HepG2 (cell line): ENCODE results near the gene GPR25. TPM values are rescaled to one million over a fixed set of nuclear protein-coding genes. Genes with fewer than 3 reads are reported as not detected.

Experiments used
- ATAC-seq: fragments of 200-7000 bp; cut with Tn5 transposase; 3 replicates; pipeline ENCODE4 v1.9.1; 2020; ENCODE audit warnings: mild to moderate bottlenecking, moderate library complexity
- BruUV-seq: library from RNA; stranded (reverse); fragments of 400-500 nt; replicated peaks from 2 replicates; lab custom pipeline; 2021; lab: Mats Ljungman, UMichigan
- CTCF ChIA-PET: fragments of 300-600 bp; formaldehyde crosslinking; extraction: SDS; loops from one replicate; lab custom pipeline; 2021; ENCODE audit warnings: low total read pairs, inconsistent platforms, low intra/inter-chr PET ratio; lab: Yijun Ruan, JAX
- POLR2A ChIA-PET: fragments of 350-600 bp; sonication (Branson Sonifier 250); formaldehyde crosslinking; loops from one replicate; lab custom pipeline; 2020; ENCODE audit warnings: antibody characterized with exemption, inconsistent platforms; lab: Yijun Ruan, JAX
- DNase-seq: peaks from one replicate; pipeline ENCODE4 v3.0.0-alpha.2; 2015; ENCODE audit warnings: low spot score
- FAIRE-seq: peaks from 3 replicates; lab custom pipeline; 2011; peaks lifted over from hg19 to GRCh38; lab: Jason Lieb, UNC
- H2AFZ ChIP-seq: one replicate; pipeline ENCODE4 v1.6.1; 2011; ENCODE audit warnings: low read length, inconsistent platforms
- H3K27ac ChIP-seq: fragments of 300-600 bp; 3 replicates; pipeline ENCODE4 v1.8.0; 2011; ENCODE audit warnings: mixed run types, mild to moderate bottlenecking, mixed read lengths, low read length, inconsistent platforms; ENCODE audit not compliant: insufficient read depth; ENCODE audit errors: extremely low read length
- H3K27me3 ChIP-seq, 2 experiments: fragments of 200-600 bp in 1 of 2; 2 replicates in 1 of 2; 3 replicates in 1 of 2; pipeline versions ENCODE4 v1.6.0 to v1.8.0; 2011; ENCODE audit warnings: low read length in 2 of 2, mild to moderate bottlenecking in 2 of 2, moderate library complexity in 2 of 2, inconsistent platforms in 1 of 2; ENCODE audit not compliant: insufficient read depth in 2 of 2, control insufficient read depth in 1 of 2
- H3K36me3 ChIP-seq, 2 experiments: fragments of 200-600 bp in 1 of 2; replicated peaks in 1 of 2; 2 replicates in 1 of 2; 3 replicates in 1 of 2; pipeline versions ENCODE4 v1.5.1 to v1.8.0; 2011; ENCODE audit warnings: low read length in 2 of 2, inconsistent platforms in 1 of 2; ENCODE audit not compliant: insufficient read depth in 2 of 2, control insufficient read depth in 1 of 2
- H3K4me1 ChIP-seq: 2 replicates; pipeline ENCODE4 v1.5.1; 2012; ENCODE audit warnings: low read length, inconsistent platforms; ENCODE audit not compliant: insufficient read depth
- H3K4me2 ChIP-seq: 2 replicates; pipeline ENCODE4 v1.6.0; 2011; ENCODE audit warnings: low read depth, low read length, inconsistent platforms
- H3K4me3 ChIP-seq, 3 experiments: fragments of 200-600 bp in 1 of 3; sonication (generic), shearing (Covaris generic) in 1 of 3; replicated peaks in 1 of 3; 2 replicates each; pipeline ENCODE4 v1.5.1; 2011 to 2016; ENCODE audit warnings: low read length in 3 of 3, inconsistent platforms in 2 of 3, low read depth in 2 of 3, mild to moderate bottlenecking in 2 of 3, control low read depth in 1 of 3, mixed read lengths in 1 of 3; ENCODE audit not compliant: insufficient read depth in 1 of 3
- H3K79me2 ChIP-seq: one replicate; pipeline ENCODE4 v1.6.1; 2011; ENCODE audit warnings: low read length, inconsistent platforms; ENCODE audit not compliant: insufficient read depth
- H3K9ac ChIP-seq: 2 replicates; pipeline ENCODE4 v1.6.0; 2011; ENCODE audit warnings: mild to moderate bottlenecking, low read depth, low read length, inconsistent platforms; ENCODE audit not compliant: insufficient read depth
- H3K9me3 ChIP-seq: 2 replicates; pipeline ENCODE4 v1.5.1; 2012; ENCODE audit warnings: mild to moderate bottlenecking, low read length
- H4K20me1 ChIP-seq: 2 replicates; pipeline ENCODE4 v1.6.0; 2011; ENCODE audit warnings: inconsistent platforms, mild to moderate bottlenecking, low read length, moderate library complexity; ENCODE audit not compliant: insufficient read depth
- AGO1 ChIP-seq: fragments of 200-400 bp; formaldehyde crosslinking; IDR thresholded peaks from 2 replicates; pipeline ENCODE4 v1.6.1; 2017; ENCODE audit warnings: mild to moderate bottlenecking, low read depth, low read length, moderate library complexity; ENCODE audit not compliant: poor library complexity, severe bottlenecking
- THAP11 ChIP-seq: IDR thresholded peaks from 2 replicates; pipeline ENCODE4 v1.6.1; 2016; ENCODE audit warnings: missing biosample characterization, missing genetic modification reagents
- WGBS: methylation state at CpG from one replicate; pipeline ENCODE4 v1.1.6; 2017; ENCODE audit warnings: low lambda C conversion rate; 5-methylcytosine and 5-hydroxymethylcytosine counted together
- in situ Hi-C: cut with HindIII; loops from 2 replicates; pipeline ENCODE4 v1.10.0; 2017; ENCODE audit warnings: low pct_unique_long_range_greater_than_20kb; ENCODE audit not compliant: extremely low pct_ligation_motif_present
- intact Hi-C: fragments of 100-400 bp; cut with micrococcal nuclease; formaldehyde crosslinking; loops from one replicate; pipeline ENCODE4 v1.10.0; 2022; ENCODE audit not compliant: unreplicated experiment
- polyA plus RNA-seq, 8 experiments: library from polyadenylated mRNA; depleted of rRNA in 3 of 8; stranded (reverse) in 7 of 8; unstranded in 1 of 8; fragments of >200 nt; fragmentation: Illumina TruSeq in 4 of 8; extraction: Trizol in 4 of 8; gene quantifications; 2 replicates each; pipeline versions ENCODE4 v1.2.1 to v1.2.3, GENCODE V29; 2011 to 2016; ENCODE audit warnings: low read depth in 4 of 8, missing spikeins in 1 of 8, mixed read lengths in 1 of 8; ENCODE audit not compliant: insufficient read depth in 1 of 8
- total RNA-seq, 5 experiments: library from RNA; depleted of rRNA; stranded (reverse); fragments of >200 nt; fragmentation: Illumina TruSeq; extraction: Trizol; gene quantifications; 2 replicates each; pipeline ENCODE4 v1.2.3, GENCODE V29; 2016; ENCODE audit warnings: low read depth in 1 of 5
- TF ChIP-seq, protein P1 (sequence below), 2 experiments: fragments of 450-650 bp in 1 of 2; sonication (generic) in 1 of 2; formaldehyde crosslinking in 1 of 2; IDR thresholded peaks; 2 replicates each; pipeline versions ENCODE4 v1.6.1 to v1.8.0; 2016 to 2022; ENCODE audit warnings: antibody characterized with exemption in 1 of 2, mild to moderate bottlenecking in 1 of 2, missing genetic modification reagents in 1 of 2
- TF ChIP-seq, protein P2 (sequence below): sonication (generic); formaldehyde crosslinking; IDR thresholded peaks from 2 replicates; pipeline ENCODE4 v1.5.1; 2020; ENCODE audit warnings: mild to moderate bottlenecking, missing genetic modification reagents, moderate library complexity

The GPR25 gene
- total and polyA plus RNA-seq, 2 of the 13 experiments (the other 11 are each of a cell fraction or from before 2014, with no cell fraction given): not detected

DNA sequence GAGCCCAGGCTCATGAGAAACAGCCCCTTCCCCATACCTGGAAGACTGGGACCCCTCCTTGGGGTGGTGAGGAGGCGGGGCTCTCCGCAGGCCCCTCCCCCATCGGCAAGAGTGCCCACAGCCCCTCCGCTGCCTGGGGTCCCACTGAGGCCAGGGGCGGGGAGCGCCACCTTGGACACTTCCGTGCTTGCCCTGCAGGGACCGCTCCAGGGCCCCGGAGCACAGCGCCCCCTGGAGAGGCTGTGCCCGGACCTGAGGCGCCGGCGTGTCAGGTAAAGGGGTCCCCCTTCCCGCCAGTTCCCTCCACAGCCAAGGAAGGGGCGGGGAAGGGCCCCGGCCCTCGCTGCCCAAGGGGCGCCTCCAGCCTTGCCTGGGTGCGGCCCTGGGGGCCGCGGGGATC, 43.4 kb downstream of the GPR25 start (continued):
- TF ChIP-seq, protein P1, sequence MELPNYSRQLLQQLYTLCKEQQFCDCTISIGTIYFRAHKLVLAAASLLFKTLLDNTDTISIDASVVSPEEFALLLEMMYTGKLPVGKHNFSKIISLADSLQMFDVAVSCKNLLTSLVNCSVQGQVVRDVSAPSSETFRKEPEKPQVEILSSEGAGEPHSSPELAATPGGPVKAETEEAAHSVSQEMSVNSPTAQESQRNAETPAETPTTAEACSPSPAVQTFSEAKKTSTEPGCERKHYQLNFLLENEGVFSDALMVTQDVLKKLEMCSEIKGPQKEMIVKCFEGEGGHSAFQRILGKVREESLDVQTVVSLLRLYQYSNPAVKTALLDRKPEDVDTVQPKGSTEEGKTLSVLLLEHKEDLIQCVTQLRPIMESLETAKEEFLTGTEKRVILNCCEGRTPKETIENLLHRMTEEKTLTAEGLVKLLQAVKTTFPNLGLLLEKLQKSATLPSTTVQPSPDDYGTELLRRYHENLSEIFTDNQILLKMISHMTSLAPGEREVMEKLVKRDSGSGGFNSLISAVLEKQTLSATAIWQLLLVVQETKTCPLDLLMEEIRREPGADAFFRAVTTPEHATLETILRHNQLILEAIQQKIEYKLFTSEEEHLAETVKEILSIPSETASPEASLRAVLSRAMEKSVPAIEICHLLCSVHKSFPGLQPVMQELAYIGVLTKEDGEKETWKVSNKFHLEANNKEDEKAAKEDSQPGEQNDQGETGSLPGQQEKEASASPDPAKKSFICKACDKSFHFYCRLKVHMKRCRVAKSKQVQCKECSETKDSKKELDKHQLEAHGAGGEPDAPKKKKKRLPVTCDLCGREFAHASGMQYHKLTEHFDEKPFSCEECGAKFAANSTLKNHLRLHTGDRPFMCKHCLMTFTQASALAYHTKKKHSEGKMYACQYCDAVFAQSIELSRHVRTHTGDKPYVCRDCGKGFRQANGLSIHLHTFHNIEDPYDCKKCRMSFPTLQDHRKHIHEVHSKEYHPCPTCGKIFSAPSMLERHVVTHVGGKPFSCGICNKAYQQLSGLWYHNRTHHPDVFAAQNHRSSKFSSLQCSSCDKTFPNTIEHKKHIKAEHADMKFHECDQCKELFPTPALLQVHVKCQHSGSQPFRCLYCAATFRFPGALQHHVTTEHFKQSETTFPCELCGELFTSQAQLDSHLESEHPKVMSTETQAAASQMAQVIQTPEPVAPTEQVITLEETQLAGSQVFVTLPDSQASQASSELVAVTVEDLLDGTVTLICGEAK (IDR thresholded peaks at IDR 0.05): no peak
- TF ChIP-seq, protein P1 (CRISPR knock-in tag; IDR thresholded peaks at IDR 0.05): no peak
- peak; percentile 71 for TF ChIP-seq AGO1

DNA sequence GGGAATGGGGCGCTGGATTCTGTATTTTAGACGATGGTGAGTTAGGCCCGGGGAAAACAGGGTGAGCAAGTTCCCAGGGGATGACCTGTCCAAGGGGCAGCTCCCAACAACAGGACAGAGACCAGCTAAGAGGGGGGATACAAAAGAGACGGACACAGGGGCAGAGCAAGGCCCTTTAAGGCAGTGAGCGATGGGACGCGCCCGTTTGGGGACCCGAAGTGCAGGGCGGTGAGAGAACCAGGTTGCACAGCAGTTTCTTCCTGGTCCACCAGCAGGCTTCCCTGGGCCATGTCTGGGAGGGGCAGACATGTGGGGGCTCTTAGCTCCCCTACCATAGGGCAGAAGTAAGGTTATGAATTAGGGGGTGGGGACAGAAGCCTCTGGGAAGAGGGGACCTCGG, 43.9 kb downstream of the GPR25 start:
- Histone ChIP-seq H3K9me3 (no peaks in the 10 kb centered on the region), H3K36me3 (peaks cover 3 to 8% of the 10 kb centered on the region in 2 experiments; a peak in 3 of 5 replicates), H2AFZ (no peak overlapping the region), H3K4me2 (peak overlapping the region; percentile 69), H3K4me1 (peaks cover 27% of the 10 kb centered on the region), H3K4me3 (peak overlapping the region in 1 of 3 experiments; percentile 41; a peak in 2 of 6 replicates), H3K9ac (no peak overlapping the region), H4K20me1 (no peaks in the 10 kb centered on the region), H3K27ac (no peak overlapping the region), H3K79me2 (no peaks in the 10 kb centered on the region), H3K27me3 (no peaks in the 10 kb centered on the region)
- intact Hi-C loops: no loop called here
- in situ Hi-C loops: no loop called here
- POLR2A ChIA-PET: interaction anchor here (0.8 to 2.0 kb wide), 10 partner anchors 9 to 237 kb away, joined by 3 to 10 read pairs (median 4); partner anchors contain the start of genes INAVA and TMEM9
- no peak for DNase-seq
- CTCF ChIA-PET: no interaction called here
- no peak for FAIRE-seq
- 66% methylated on average over 11 of the region's 11 CpGs for WGBS
- no TSS peak for BruUV-seq
- peak; percentile 41 for ATAC-seq
- TF ChIP-seq THAP11 (CRISPR knock-in tag): no peak
- TF ChIP-seq, protein P2, sequence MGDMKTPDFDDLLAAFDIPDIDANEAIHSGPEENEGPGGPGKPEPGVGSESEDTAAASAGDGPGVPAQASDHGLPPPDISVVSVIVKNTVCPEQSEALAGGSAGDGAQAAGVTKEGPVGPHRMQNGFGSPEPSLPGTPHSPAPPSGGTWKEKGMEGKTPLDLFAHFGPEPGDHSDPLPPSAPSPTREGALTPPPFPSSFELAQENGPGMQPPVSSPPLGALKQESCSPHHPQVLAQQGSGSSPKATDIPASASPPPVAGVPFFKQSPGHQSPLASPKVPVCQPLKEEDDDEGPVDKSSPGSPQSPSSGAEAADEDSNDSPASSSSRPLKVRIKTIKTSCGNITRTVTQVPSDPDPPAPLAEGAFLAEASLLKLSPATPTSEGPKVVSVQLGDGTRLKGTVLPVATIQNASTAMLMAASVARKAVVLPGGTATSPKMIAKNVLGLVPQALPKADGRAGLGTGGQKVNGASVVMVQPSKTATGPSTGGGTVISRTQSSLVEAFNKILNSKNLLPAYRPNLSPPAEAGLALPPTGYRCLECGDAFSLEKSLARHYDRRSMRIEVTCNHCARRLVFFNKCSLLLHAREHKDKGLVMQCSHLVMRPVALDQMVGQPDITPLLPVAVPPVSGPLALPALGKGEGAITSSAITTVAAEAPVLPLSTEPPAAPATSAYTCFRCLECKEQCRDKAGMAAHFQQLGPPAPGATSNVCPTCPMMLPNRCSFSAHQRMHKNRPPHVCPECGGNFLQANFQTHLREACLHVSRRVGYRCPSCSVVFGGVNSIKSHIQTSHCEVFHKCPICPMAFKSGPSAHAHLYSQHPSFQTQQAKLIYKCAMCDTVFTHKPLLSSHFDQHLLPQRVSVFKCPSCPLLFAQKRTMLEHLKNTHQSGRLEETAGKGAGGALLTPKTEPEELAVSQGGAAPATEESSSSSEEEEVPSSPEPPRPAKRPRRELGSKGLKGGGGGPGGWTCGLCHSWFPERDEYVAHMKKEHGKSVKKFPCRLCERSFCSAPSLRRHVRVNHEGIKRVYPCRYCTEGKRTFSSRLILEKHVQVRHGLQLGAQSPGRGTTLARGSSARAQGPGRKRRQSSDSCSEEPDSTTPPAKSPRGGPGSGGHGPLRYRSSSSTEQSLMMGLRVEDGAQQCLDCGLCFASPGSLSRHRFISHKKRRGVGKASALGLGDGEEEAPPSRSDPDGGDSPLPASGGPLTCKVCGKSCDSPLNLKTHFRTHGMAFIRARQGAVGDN (CRISPR knock-in tag): peak; percentile 7; the same call in 1 of the 2 replicates
